Measurements from ENCODE around the gene CCDC15. TPM values are rescaled to one million over a fixed set of nuclear protein-coding genes. Genes with fewer than 3 reads are reported as not detected.

CCDC15 gene, protein sequence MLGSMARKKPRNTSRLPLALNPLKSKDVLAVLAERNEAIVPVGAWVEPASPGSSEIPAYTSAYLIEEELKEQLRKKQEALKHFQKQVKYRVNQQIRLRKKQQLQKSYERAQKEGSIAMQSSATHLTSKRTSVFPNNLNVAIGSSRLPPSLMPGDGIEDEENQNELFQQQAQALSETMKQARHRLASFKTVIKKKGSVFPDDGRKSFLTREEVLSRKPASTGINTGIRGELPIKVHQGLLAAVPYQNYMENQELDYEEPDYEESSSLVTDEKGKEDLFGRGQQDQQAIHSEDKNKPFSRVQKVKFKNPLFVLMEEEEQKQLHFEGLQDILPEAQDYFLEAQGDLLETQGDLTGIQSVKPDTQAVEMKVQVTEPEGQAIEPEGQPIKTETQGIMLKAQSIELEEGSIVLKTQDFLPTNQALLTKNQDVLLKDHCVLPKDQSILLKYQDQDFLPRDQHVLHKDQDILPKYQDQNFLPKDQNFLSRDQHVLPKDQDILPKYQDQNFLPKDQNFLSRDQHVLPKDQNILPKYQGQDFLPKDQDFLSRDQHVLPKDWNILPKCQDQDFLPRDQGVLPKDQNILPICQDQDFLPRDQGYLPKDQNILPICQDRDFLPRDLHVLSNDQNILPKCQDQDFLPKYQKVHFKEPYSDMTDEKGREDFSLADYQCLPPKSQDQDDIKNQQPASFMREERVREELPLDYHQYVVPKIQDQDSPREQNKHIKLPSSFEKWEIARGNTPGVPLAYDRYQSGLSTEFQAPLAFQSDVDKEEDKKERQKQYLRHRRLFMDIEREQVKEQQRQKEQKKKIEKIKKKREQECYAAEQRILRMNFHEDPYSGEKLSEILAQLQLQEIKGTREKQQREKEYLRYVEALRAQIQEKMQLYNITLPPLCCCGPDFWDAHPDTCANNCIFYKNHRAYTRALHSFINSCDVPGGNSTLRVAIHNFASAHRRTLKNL
- total RNA-seq (1 to 10 TPM; 4.4 to 4.6 TPM), polyA plus RNA-seq (ENCODE audit: insufficient read length in 2 of 2) (1 to 10 TPM; 2.6 to 3.1 TPM)
- long read RNA-seq, donor 1, result 0 reads
- long read RNA-seq, donor 2, result 0 reads
- long read RNA-seq, donor 3, result 0 reads
- long read RNA-seq, donor 4, result 0 reads

DNA sequence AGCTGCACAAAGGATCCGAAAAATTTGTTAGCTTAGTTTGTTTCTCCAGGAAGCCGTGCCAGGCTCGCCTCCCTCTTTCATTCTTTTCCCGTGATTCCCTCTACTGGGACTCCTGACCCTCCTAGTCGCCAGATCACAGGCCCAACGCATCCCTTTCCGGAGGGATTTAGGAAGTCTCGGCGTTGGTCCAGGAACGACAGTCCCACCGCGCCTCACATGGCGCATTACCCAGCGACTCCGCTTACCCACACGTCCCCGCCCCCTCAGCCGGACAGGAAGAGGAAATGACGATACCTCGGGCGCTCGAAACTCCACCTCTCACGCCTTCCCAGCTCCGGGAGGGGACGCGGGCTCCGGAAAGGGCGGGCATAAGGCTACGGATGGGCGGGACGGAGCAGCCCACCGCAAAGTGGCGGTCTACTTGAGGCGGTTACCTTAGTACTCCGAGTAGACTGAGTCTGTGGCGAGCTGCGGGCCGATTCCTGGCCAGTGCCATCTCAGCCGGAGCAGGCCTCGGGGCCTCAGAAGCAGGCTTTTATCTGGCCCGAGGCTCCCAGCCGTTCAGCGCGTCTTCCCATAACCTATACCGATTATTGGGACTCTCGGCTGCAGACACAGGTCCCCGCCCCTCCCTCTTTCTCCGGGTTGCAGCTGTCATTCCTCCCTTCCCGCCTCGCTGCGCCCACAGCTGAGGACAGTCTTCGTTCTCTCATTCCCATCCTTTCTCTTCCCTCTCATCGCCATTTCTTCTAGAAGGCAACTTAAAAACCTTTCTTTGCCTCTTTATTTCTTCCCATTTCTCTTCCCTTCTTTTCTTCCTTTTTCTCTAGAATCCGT, at the start of gene CCDC15:
TSS of gene CCDC15 (plus strand) at position 450 of the 837 bp plus-strand sequence. CDS start 531 bp downstream, outside the sequence.
- peak within 1 kb of the TSS; percentile 85 for H3K4me3 ChIP-seq (ENCODE audit: low read depth, low read length)

DNA sequence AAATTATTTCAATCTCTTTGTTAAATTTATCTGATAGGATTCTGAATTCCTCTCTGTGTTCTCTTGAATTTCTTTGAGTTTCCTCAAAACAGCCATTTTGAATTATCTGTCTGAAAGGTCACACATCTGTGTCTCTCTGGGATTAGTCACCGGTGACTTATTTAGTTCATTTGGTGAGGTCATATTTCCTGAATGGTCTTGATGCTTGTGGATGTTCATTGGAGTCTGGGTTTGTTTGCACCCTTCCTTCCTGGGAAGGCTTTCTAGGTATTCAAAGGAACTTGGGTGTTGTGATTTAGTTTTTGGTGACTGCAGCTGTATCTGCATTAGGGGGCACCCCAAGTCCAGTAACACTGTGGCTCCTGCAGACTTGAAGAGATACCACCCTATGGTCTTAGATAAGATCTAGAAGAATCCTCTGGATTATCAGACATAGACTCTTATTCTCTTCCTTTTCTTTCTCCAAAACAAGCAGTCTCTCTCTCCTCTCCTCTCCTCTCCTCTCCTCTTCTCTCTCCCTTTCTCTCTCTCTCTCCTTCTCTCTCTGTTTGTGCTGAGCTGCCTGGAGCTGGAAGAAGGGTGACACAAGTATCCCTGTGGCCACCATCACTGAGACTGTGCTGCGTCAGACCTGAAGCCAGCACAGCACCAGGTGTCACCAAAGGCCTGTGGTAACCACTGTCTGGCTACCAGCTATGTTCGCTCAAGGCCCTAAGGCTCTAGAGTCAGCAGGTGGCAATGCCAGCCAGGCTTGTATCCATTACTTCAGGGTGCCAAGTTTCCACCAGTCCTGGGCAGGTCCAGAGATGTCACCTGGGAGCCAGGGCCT, 38.2 kb upstream of the CCDC15 start:
- H3K9me3 ChIP-seq (ENCODE audit: control insufficient read depth, insufficient read depth, low read length), result peaks cover 5% of the 10 kb centered on the region
- no peak overlapping the region for H3K27ac ChIP-seq (ENCODE audit: low read depth, low read length)
- DNase-seq (ENCODE audit: low read depth in 4 of 6, low spot score in 6 of 6), result no peak
- peaks cover under 1% of the 10 kb centered on the region for H3K36me3 ChIP-seq (ENCODE audit: control insufficient read depth, insufficient read depth, low read length)
- no peak overlapping the region for H3K4me3 ChIP-seq (ENCODE audit: low read depth, low read length)
- H3K27me3 ChIP-seq (ENCODE audit: control insufficient read depth, insufficient read depth, low read length), result no peaks in the 10 kb centered on the region
- peaks cover 27% of the 10 kb centered on the region for H3K4me1 ChIP-seq (ENCODE audit: control insufficient read depth, insufficient read depth, low read length)
- 100% methylated on average over 3 of the region's 3 CpGs for WGBS (ENCODE audit: insufficient coverage)

More for the DNA sequence above, at the start of gene CCDC15:
- Histone ChIP-seq H3K36me3 (ENCODE audit: control insufficient read depth, insufficient read depth, low read length) (no peaks in the 10 kb centered on the region), H3K4me1 (ENCODE audit: control insufficient read depth, insufficient read depth, low read length) (peaks cover 8% of the 10 kb centered on the region), H3K27ac (ENCODE audit: low read depth, low read length) (peak within 1 kb of the TSS; percentile 92), H3K9me3 (ENCODE audit: control insufficient read depth, insufficient read depth, low read length) (peaks cover 1% of the 10 kb centered on the region), H3K27me3 (ENCODE audit: control insufficient read depth, insufficient read depth, low read length) (no peaks in the 10 kb centered on the region)
- 0% methylated on average over 53 of the region's 54 CpGs for WGBS (ENCODE audit: insufficient coverage)
- DNase-seq (ENCODE audit: low read depth in 4 of 6, low spot score in 6 of 6), result peak in 5 of 6 donors; percentile 93 to 100 (median 97)

DNA sequence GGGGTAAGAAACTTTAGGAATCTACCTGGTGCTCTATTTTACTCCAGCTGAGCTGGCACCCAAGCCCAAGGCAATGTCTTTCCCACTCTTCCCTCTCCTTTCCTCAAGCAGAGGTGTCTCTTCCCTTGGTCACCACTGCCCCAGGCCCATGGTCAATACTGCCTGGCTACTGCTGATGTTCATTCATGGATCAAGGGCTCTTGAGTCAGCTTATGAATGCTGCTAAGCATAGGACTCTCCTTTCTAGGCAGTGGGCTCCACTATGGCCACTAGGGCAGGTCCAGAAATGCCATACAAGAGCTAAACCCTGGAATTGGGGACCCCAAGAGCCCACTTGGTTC, 37.7 kb upstream of the CCDC15 start:
- Histone ChIP-seq H3K4me3 (ENCODE audit: low read depth, low read length) (no peak overlapping the region), H3K9me3 (ENCODE audit: control insufficient read depth, insufficient read depth, low read length) (peaks cover 5% of the 10 kb centered on the region), H3K36me3 (ENCODE audit: control insufficient read depth, insufficient read depth, low read length) (peaks cover 5% of the 10 kb centered on the region), H3K4me1 (ENCODE audit: control insufficient read depth, insufficient read depth, low read length) (peaks cover 32% of the 10 kb centered on the region), H3K27me3 (ENCODE audit: control insufficient read depth, insufficient read depth, low read length) (no peaks in the 10 kb centered on the region), H3K27ac (ENCODE audit: low read depth, low read length) (peak overlapping the region; percentile 81)
- DNase-seq (ENCODE audit: low read depth in 4 of 6, low spot score in 6 of 6), result no peak

DNA sequence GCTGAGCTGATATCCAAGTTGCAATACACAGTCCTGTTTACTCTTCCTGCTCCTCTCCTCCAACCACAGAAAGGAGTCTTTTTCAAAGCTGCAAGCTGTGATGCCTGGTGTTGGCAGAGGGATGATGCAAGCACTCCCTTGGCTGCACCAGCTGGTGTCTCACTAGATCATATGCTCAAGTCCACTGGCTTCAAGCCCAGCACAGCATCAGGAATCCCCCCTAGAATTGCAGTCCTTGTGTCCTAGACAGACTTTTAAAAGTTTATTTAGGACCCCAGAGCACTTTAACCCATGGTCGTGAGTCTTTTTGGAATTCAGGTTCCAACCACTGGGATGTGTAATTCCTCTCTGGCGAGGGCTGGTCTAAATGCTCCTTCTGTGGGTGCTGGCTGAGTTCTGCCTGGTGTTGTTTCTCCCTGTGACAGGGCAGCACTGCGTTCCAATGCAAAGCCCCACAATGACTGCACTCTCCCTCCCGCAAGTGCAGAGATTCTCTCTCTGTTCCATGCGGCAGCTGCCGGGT, 36.8 kb upstream of the CCDC15 start:
- Histone ChIP-seq H3K9me3 (ENCODE audit: control insufficient read depth, insufficient read depth, low read length) (peaks cover under 1% of the 10 kb centered on the region), H3K4me3 (ENCODE audit: low read depth, low read length) (no peak overlapping the region), H3K27me3 (ENCODE audit: control insufficient read depth, insufficient read depth, low read length) (no peaks in the 10 kb centered on the region), H3K36me3 (ENCODE audit: control insufficient read depth, insufficient read depth, low read length) (peaks cover 6% of the 10 kb centered on the region), H3K27ac (ENCODE audit: low read depth, low read length) (peak overlapping the region; percentile 81), H3K4me1 (ENCODE audit: control insufficient read depth, insufficient read depth, low read length) (peaks cover 38% of the 10 kb centered on the region)
- WGBS (ENCODE audit: insufficient coverage), result 33% methylated on average over 4 of the region's 6 CpGs
- peak in 3 of 6 donors; percentile 63 to 96 (median 82) for DNase-seq (ENCODE audit: low read depth in 4 of 6, low spot score in 6 of 6)

DNA sequence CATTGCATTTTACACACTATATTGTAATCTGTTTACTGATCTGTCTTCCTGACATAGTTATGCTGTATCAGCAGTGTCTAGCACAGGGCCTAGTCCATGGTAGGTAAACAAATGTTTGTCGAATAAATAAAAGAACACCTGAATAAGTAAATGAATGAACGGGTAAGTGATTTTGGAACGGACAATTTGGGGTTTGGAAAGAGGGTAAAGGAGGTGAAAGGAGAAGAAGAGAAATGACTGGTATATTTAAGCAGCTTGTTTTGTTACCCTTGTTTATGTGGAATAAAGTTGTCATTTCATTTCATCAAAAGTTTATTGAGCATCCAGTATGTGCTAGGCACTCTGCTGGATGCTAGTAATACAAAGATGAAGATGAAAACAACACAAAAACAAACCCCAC, 35.1 kb upstream of the CCDC15 start, which contains the start of gene HEPN1:
TSS of gene HEPN1 (plus strand) at position 301 of the 400 bp plus-strand sequence.
- 94% methylated on average over 3 of the region's 3 CpGs for WGBS (ENCODE audit: insufficient coverage)
- H3K36me3 ChIP-seq (ENCODE audit: control insufficient read depth, insufficient read depth, low read length), result peaks cover 13% of the 10 kb centered on the region
- no peaks in the 10 kb centered on the region for H3K9me3 ChIP-seq (ENCODE audit: control insufficient read depth, insufficient read depth, low read length)
- DNase-seq (ENCODE audit: low read depth in 4 of 6, low spot score in 6 of 6), result no peak
- H3K27me3 ChIP-seq (ENCODE audit: control insufficient read depth, insufficient read depth, low read length), result no peaks in the 10 kb centered on the region
- peaks cover 38% of the 10 kb centered on the region for H3K4me1 ChIP-seq (ENCODE audit: control insufficient read depth, insufficient read depth, low read length)
- peak within 1 kb of the TSS; percentile 49 for H3K27ac ChIP-seq (ENCODE audit: low read depth, low read length)
- H3K4me3 ChIP-seq (ENCODE audit: low read depth, low read length), result no peak within 1 kb of the TSS

DNA sequence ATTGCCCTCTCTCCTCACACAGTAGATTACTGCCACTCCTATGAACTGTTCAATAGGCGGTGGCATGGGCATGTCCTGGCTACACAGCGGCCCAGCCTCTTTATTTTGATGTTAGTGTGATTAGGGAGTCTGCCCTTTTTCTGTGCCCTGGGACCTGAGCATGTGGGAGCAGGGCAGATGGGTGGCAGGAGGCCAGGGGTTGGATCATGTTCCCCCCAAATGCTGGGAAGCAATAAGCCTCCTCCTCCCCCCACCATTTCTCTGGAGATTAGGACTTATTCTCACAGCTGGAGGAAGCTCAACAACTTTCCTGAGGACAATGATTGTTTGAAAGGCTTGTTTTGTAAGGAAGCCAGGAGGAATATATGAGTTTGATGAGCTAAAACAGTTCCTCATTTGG, 34.1 kb upstream of the CCDC15 start:
- no peak overlapping the region for H3K4me3 ChIP-seq (ENCODE audit: low read depth, low read length)
- H3K36me3 ChIP-seq (ENCODE audit: control insufficient read depth, insufficient read depth, low read length), result peaks cover 18% of the 10 kb centered on the region
- peaks cover 38% of the 10 kb centered on the region for H3K4me1 ChIP-seq (ENCODE audit: control insufficient read depth, insufficient read depth, low read length)
- DNase-seq (ENCODE audit: low read depth in 4 of 6, low spot score in 6 of 6), result peak in 1 of 6 donors; percentile 51
- no CpG with 5 or more reads among the region's 2 CpGs for WGBS (ENCODE audit: insufficient coverage)
- H3K9me3 ChIP-seq (ENCODE audit: control insufficient read depth, insufficient read depth, low read length), result no peaks in the 10 kb centered on the region
- no peaks in the 10 kb centered on the region for H3K27me3 ChIP-seq (ENCODE audit: control insufficient read depth, insufficient read depth, low read length)
- peak overlapping the region; percentile 49 for H3K27ac ChIP-seq (ENCODE audit: low read depth, low read length)

DNA sequence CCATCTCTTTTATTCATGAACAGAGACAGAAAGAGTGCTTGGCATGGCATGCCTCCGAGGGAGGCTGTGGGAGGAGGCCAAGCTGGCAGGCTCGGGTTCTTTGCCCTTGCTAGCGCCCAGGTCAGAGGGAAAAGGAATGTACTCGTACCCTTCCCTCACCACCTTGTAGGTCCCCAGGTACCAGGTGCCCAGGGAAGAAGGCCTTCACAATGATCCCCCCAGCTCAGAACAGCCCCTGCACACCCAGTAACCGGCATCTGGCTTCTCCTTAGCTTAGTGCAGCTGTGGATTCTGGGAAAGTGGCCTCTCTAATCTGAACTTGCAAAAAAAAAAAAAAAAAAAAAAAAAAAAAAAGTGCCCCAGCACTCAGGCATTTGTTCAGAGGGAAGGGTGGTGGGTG, 33.6 kb upstream of the CCDC15 start:
- 53% methylated on average over 3 of the region's 5 CpGs for WGBS (ENCODE audit: insufficient coverage)
- H3K4me3 ChIP-seq (ENCODE audit: low read depth, low read length), result no peak overlapping the region
- H3K9me3 ChIP-seq (ENCODE audit: control insufficient read depth, insufficient read depth, low read length), result no peaks in the 10 kb centered on the region
- peak overlapping the region; percentile 49 for H3K27ac ChIP-seq (ENCODE audit: low read depth, low read length)
- DNase-seq (ENCODE audit: low read depth in 4 of 6, low spot score in 6 of 6), result no peak
- H3K36me3 ChIP-seq (ENCODE audit: control insufficient read depth, insufficient read depth, low read length), result peaks cover 20% of the 10 kb centered on the region
- H3K27me3 ChIP-seq (ENCODE audit: control insufficient read depth, insufficient read depth, low read length), result no peaks in the 10 kb centered on the region
- H3K4me1 ChIP-seq (ENCODE audit: control insufficient read depth, insufficient read depth, low read length), result peaks cover 38% of the 10 kb centered on the region

DNA sequence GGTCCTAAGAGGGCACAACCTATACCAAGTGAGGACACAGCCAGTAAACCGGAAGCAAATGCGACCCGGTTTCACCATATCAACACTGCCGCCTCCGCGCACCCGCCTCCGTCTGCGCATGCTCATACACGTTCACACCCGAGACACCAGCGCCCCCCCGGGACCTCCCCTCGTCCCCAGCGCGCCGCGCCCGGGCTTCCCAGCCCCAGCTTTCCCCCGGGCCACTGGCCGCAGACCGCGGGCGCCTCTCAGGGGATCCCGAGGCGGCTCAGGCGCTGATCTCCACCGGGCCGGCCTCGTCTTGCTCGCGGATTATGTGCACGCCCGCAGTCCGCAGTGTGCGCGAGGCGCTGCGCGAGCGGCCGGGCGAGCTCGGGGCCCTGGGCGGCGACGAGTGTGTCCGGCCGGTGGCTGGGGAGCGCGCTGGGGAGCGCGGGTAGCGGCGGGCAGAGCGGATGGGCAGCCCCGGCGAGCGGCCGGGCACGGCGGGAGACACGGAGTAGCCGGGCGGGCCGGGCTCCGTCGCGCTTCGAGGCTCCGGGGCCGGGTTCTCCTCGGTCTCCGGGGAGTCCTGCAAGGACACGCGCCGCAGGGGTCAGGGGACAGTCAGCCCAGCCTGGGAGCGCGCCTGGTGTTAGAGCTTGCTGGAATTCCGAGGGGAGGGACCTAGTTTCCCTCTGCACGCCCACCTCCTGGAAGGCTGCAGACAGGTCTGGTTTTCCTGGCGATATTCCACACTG, 33.0 kb upstream of the CCDC15 start:
- Histone ChIP-seq H3K4me1 (ENCODE audit: control insufficient read depth, insufficient read depth, low read length) (peaks cover 38% of the 10 kb centered on the region), H3K4me3 (ENCODE audit: low read depth, low read length) (peak overlapping the region; percentile 28), H3K36me3 (ENCODE audit: control insufficient read depth, insufficient read depth, low read length) (peaks cover 20% of the 10 kb centered on the region), H3K27me3 (ENCODE audit: control insufficient read depth, insufficient read depth, low read length) (no peaks in the 10 kb centered on the region), H3K27ac (ENCODE audit: low read depth, low read length) (peak overlapping the region; percentile 49), H3K9me3 (ENCODE audit: control insufficient read depth, insufficient read depth, low read length) (no peaks in the 10 kb centered on the region)
- WGBS (ENCODE audit: insufficient coverage), result 10% methylated on average over 77 of the region's 82 CpGs
- DNase-seq (ENCODE audit: low read depth in 4 of 6, low spot score in 6 of 6), result peak in 3 of 6 donors; percentile 72 to 96 (median 93)

All from spinal cord (tissue), 10 donors.